GM15510 (cell line): Measurements from ENCODE around the gene NT5C3A.

Experiments used
- POLR2A ChIP-seq: IDR thresholded peaks from 3 replicates; pipeline ENCODE4 v1.6.1; 2011; ENCODE audit warnings: borderline replicate concordance; ENCODE audit not compliant: insufficient read length; ENCODE audit errors: extremely low read depth

Gene NT5C3A

GRCh38 chr7:33054261-33054964, 8.2 kb downstream of the NT5C3A start:
- TF ChIP-seq POLR2A, result no peak

DNA sequence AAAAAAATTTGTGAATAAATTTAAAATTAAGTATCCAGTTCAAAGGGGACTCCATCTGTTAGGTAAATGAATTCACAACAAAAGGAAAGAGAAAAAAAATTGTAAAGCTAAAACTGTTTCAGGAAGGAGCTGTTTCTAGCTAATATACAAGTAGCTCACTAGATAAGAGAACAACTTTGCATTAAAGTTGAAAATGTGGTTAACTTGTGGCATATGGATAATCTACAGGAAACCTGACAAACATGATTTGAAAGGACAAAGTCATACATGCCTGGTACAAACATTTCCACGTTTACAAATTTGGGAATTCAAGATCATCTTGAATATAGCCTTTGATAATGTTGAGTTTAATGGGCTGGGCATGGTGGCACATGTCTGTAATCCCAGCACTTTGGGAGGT, 8.9 kb downstream of the NT5C3A start:
- no peak for TF ChIP-seq POLR2A

- TF ChIP-seq POLR2A, result no peak
Measured at GRCh38 chr7:33050535-33051318, 11.8 kb downstream of the NT5C3A start.

DNA sequence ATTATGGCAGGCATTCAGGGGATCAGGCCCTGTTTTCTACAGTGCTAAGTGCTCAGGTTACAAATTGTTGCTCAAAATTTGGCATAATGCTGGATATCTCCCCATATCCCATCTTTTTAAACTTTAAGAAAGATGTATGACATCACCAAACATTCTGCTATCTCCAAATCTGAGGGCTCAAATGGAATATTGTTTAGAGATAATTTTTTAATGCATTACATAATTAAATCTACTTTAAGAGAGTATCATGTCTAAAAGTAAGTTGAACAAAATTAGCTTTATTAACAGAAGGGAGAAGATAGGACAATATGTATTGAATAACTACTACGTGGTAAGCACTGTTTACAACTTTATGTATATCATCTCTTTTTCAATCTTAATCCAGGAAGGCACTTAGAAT, 13.9 kb downstream of the NT5C3A start:
- no peak for TF ChIP-seq POLR2A

GRCh38 chr7:33048257-33048656, 14.3 kb downstream of the NT5C3A start:
- no peak for TF ChIP-seq POLR2A

DNA sequence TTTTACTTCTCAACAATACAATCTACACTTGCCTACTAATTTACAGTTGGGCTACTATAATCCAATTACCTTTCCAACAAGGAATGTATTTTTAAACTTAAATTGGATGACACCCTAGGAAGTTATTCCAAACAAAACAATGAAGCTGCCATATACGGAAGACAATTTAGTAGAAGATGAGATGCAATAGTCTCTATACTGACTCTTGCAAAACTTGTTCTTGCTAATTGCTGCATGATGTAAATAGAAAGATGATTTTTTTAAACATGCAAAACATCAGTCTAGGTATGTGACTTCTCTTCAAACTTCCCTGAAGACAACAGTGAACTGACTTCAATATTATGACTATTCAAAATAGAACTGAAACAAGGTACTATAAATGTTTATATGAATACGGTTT, 17.6 kb downstream of the NT5C3A start:
- TF ChIP-seq POLR2A, result no peak

GRCh38 chr7:33044401-33044718, 18.2 kb downstream of the NT5C3A start:
- no peak for TF ChIP-seq POLR2A

DNA sequence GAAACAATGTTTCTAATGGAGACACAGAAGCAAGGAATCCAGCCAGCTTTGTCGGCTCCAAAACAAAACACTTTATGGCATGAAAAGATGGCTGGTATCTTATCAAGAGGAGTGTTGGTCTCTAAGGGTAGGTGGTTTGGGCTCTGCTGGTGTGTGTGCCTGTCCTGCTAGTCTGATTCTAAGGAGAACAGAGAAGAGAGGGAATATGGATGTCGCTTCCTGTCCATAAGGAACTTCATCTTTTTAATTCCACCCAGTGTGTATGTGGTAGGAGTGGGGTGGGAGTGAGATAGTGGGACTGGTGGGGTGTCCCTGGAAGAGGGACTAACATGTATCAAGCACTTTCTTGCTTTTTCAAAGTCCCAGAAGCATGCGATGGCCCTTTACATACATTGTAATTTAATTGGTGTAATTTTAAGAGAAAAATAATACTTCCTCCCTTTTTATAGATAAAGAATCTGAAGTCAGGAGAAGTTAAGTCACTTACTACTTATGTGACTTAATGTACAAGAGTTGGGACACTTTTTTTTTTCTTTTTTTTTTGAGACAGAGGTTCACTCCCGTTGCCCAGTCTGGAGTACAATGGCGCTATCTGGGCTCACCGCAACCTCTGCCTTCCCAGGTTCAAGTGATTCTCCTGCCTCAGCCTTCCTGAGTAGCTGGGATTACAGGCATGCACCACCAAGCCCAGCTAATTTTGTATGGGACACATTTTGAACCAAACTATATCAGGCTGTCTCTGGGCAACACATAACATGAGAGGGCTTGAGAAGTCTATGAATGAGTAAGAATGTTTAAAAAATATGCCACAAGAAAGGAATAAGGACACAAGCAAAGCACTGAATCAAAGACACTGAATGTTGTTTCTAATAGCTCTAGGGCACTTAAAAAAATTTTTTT, 18.8 kb downstream of the NT5C3A start:
- no peak for TF ChIP-seq POLR2A

- no peak for TF ChIP-seq POLR2A
Measured at GRCh38 chr7:33041631-33042428, 20.7 kb downstream of the NT5C3A start.

DNA sequence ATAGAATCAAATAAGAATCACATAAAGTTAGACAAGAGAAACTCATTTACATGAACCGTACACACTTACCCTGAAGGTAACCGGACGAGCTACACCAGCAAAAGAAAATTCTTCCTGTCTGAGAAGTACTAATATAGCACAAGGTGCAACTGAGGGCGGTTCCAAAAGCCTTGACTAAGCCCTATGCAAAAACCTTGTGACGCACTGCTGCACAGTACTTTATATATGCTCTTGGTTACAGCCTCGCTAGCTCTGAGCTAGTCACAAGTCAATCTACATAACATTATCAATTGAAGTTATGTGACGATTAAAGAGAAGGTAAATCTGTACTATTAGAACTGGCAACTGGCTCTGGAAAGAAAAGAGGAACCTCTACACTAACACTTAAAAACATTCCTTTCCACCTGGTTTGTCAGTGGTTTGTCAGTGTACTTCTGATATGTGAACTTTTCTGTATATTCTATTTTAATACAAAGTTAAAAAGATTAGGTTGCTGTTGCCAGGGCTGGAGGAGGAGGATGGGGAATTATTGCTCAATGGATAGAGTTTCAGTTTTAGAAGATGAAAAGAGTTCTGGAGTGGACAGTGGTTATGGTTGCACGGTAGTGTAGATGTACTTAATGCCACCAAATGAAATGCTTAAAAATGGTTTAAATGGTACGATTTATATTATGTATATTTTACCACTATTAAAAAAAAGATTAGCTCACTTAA, 21.6 kb downstream of the NT5C3A start:
- TF ChIP-seq POLR2A, result peak; percentile 83

GRCh38 chr7:33039903-33040292, 22.7 kb downstream of the NT5C3A start:
- no peak for TF ChIP-seq POLR2A

DNA sequence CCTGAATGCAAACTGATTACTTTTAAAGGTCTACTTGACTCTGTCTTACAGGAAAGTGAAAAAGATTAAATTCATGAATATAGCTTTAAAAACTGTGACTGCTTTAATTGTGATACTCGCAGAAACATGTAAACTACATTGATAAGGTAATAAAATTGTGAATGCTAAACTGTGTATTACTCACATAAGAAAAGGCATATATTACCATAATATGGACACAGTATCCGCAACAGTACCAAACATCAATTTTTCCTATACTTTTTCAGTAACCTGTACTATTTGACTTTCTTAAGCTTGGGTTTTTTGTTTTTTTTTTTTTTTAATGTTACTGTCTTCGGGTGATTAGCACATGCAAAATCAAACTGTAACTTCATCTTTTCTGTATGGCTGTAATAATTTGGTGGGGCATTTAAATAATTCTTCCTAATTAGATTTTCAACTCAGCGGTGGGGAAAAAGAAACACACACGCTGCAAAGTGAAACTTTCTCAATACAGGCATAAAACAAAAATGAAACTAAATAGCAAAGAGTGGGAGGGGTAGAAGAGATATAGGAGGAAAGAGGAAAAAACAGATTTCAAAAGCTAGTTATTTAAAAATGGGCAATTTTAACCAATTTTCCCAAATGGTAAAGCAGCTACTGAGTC, 23.2 kb downstream of the NT5C3A start:
- TF ChIP-seq POLR2A, result no peak

DNA sequence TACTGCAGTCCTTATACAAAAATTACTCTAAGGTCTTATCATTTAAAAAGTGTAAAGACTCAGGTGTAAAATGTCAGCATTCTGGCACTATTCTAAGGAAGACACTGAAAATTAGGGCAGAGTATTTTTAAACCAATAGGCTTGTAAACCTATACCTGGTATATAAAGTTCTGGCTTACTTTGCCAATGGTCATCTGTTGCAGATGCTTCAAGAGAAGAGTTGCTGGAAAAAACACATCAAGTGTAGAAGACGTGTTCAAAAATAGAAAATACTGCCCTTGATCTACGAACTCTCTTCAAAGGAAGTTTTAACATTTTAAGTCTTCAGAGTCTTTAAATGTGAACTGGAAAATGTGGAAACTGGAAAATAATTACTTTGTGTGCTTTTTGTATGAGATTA, 23.9 kb downstream of the NT5C3A start:
- no peak for TF ChIP-seq POLR2A

DNA sequence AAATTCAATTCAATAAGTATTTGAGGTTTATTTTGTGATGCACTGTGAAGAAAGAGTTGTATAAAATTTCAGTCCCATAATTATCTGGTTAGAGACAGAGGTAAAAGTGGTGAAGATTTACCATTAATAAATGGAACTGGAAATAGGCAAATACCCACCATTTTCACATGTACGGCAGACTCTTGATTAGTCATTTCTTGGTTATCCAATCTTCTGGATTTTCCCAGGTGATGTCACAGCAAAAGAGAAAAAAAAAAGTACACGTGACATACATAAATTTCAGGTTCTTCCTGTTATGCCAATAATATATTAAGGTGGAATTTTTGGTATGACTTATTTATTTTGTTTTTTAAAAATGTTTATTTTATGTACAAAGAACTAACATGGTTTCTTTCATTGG, 26.8 kb downstream of the NT5C3A start:
- no peak for TF ChIP-seq POLR2A

GRCh38 chr7:33024189-33024757, 38.3 kb downstream of the NT5C3A start:
- no peak for TF ChIP-seq POLR2A
